PC-9 (cell line): Measurements from ENCODE around the gene HCFC2. TPM values are rescaled to one million over a fixed set of nuclear protein-coding genes. Genes with fewer than 3 reads are reported as not detected.

Experiments
- BruUV-seq: library from RNA; stranded (reverse); fragments of 400-500 nt; replicated peaks from 2 replicates; lab custom pipeline; 2021; lab: Mats Ljungman, UMichigan
- CTCF ChIA-PET: fragments of 300-600 bp; sonication (Branson Sonifier 250); formaldehyde crosslinking; loops from one replicate; lab custom pipeline; 2022; ENCODE audit warnings: antibody characterized with exemption; lab: Charles Lee
- POLR2A ChIA-PET: fragments of 300-600 bp; sonication (Branson Sonifier 250); formaldehyde crosslinking; loops from one replicate; lab custom pipeline; 2022; ENCODE audit warnings: antibody characterized with exemption; ENCODE audit not compliant: unreplicated experiment; lab: Charles Lee
- DNase-seq, 2 experiments: peaks; one replicate each; pipeline versions ENCODE4 v3.0.0 to v3.0.0-alpha.2; 2015 to 2022; ENCODE audit warnings: mixed read lengths in 1 of 2
- H2AFZ ChIP-seq: fragments of 200-600 bp; sonication (generic); 2 replicates; pipeline ENCODE4 v1.8.1; 2017; ENCODE audit warnings: antibody characterized with exemption
- H3F3A ChIP-seq: fragments of 200-600 bp; sonication (generic); 2 replicates; pipeline ENCODE4 v1.8.1; 2017; ENCODE audit warnings: antibody characterized with exemption, mild to moderate bottlenecking, low read depth; ENCODE audit not compliant: insufficient read depth
- H3K27ac ChIP-seq: fragments of 200-600 bp; sonication (generic); 2 replicates; pipeline ENCODE4 v1.6.1; 2016; ENCODE audit warnings: mixed run types
- H3K27me3 ChIP-seq: fragments of 200-600 bp; sonication (generic); 2 replicates; pipeline ENCODE4 v1.6.1; 2016; ENCODE audit warnings: low read depth, mixed run types; ENCODE audit not compliant: insufficient read depth
- H3K36me3 ChIP-seq: fragments of 200-600 bp; sonication (generic); 2 replicates; pipeline ENCODE4 v1.6.1; 2016; ENCODE audit warnings: low read depth, mixed run types
- H3K4me1 ChIP-seq: fragments of 200-600 bp; sonication (generic); replicated peaks from 2 replicates; pipeline ENCODE4 v1.6.1; 2016; ENCODE audit warnings: mixed run types; ENCODE audit not compliant: insufficient read depth
- H3K4me2 ChIP-seq: fragments of 200-600 bp; sonication (generic); 2 replicates; pipeline ENCODE4 v1.6.1; 2017; ENCODE audit warnings: mixed run types
- H3K4me3 ChIP-seq: fragments of 200-600 bp; sonication (generic); 2 replicates; pipeline ENCODE4 v1.6.1; 2016; ENCODE audit warnings: mixed run types
- H3K79me2 ChIP-seq: fragments of 200-600 bp; sonication (generic); 2 replicates; pipeline ENCODE4 v1.6.1; 2017; ENCODE audit warnings: low read depth, mixed run types
- H3K9me2 ChIP-seq: fragments of 200-600 bp; sonication (generic); 2 replicates; pipeline ENCODE4 v1.8.1; 2017; ENCODE audit warnings: mild to moderate bottlenecking; ENCODE audit not compliant: insufficient read depth
- H3K9me3 ChIP-seq: fragments of 200-600 bp; sonication (generic); 2 replicates; pipeline ENCODE4 v1.8.1; 2016; ENCODE audit warnings: low read depth; ENCODE audit not compliant: insufficient read depth
- H4K20me1 ChIP-seq: fragments of 200-600 bp; sonication (generic); 2 replicates; pipeline ENCODE4 v1.8.1; 2017; ENCODE audit not compliant: insufficient read depth
- EZH2 ChIP-seq: fragments of 200-600 bp; sonication (generic); IDR thresholded peaks from 2 replicates; pipeline ENCODE4 v1.8.0; 2017; ENCODE audit warnings: antibody characterized with exemption, low read depth
- intact Hi-C: fragments of 100-400 bp; cut with micrococcal nuclease; formaldehyde crosslinking; loops from one replicate; pipeline ENCODE4 v1.10.0; 2022; ENCODE audit not compliant: unreplicated experiment
- total RNA-seq: library from RNA; stranded (reverse); gene quantifications from 2 replicates; pipeline ENCODE4 v1.2.3, GENCODE V29; 2021
- TF ChIP-seq, protein P1 (sequence below): fragments of 200-600 bp; sonication (generic); conservative IDR thresholded peaks from 2 replicates; pipeline ENCODE4 v1.6.1; 2017; ENCODE audit warnings: mixed run types, antibody characterized with exemption, mild to moderate bottlenecking, moderate library complexity

Gene HCFC2
- total RNA-seq, 1 experiment from 2014 or later, result 2.4 TPM

- Histone ChIP-seq H3K27me3 (no peaks in the 10 kb centered on the region), H3K4me3 (no peak overlapping the region), H3K4me1 (peaks cover 7% of the 10 kb centered on the region; the same call in 1 of the 2 replicates), H4K20me1 (no peaks in the 10 kb centered on the region), H3K9me2 (no peaks in the 10 kb centered on the region), H3F3A (no peaks in the 10 kb centered on the region), H3K4me2 (no peak overlapping the region), H3K9me3 (peaks cover 7% of the 10 kb centered on the region), H3K79me2 (no peaks in the 10 kb centered on the region), H2AFZ (no peak overlapping the region), H3K27ac (no peak overlapping the region), H3K36me3 (no peaks in the 10 kb centered on the region)
- ChIA-PET POLR2A (no interaction called here), CTCF (no interaction called here)
- DNase-seq, result no peak
- no TSS peak for BruUV-seq
- intact Hi-C loops, result no loop called here
- TF ChIP-seq EZH2, result no peak
- TF ChIP-seq, protein P1, sequence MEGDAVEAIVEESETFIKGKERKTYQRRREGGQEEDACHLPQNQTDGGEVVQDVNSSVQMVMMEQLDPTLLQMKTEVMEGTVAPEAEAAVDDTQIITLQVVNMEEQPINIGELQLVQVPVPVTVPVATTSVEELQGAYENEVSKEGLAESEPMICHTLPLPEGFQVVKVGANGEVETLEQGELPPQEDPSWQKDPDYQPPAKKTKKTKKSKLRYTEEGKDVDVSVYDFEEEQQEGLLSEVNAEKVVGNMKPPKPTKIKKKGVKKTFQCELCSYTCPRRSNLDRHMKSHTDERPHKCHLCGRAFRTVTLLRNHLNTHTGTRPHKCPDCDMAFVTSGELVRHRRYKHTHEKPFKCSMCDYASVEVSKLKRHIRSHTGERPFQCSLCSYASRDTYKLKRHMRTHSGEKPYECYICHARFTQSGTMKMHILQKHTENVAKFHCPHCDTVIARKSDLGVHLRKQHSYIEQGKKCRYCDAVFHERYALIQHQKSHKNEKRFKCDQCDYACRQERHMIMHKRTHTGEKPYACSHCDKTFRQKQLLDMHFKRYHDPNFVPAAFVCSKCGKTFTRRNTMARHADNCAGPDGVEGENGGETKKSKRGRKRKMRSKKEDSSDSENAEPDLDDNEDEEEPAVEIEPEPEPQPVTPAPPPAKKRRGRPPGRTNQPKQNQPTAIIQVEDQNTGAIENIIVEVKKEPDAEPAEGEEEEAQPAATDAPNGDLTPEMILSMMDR, result no peak
These were observed 78.2 kb downstream of the HCFC2 start for GRCh38 chr12:104142543-104142942.

GRCh38 chr12:104143002-104143401 is 78.7 kb downstream of the HCFC2 start:
- Histone ChIP-seq H2AFZ (no peak overlapping the region), H3K9me3 (peaks cover 7% of the 10 kb centered on the region), H3K27ac (no peak overlapping the region), H3K9me2 (no peaks in the 10 kb centered on the region), H4K20me1 (no peaks in the 10 kb centered on the region), H3K79me2 (no peaks in the 10 kb centered on the region), H3K27me3 (no peaks in the 10 kb centered on the region), H3K36me3 (no peaks in the 10 kb centered on the region), H3K4me1 (peaks cover 7% of the 10 kb centered on the region; the same call in 1 of the 2 replicates), H3K4me3 (no peak overlapping the region), H3F3A (no peaks in the 10 kb centered on the region), H3K4me2 (no peak overlapping the region)
- intact Hi-C loops, result no loop called here
- ChIA-PET POLR2A (no interaction called here), CTCF (no interaction called here)
- DNase-seq, result no peak
- no peak for TF ChIP-seq EZH2
- TF ChIP-seq, protein P1, result no peak
- BruUV-seq, result no TSS peak

DNA sequence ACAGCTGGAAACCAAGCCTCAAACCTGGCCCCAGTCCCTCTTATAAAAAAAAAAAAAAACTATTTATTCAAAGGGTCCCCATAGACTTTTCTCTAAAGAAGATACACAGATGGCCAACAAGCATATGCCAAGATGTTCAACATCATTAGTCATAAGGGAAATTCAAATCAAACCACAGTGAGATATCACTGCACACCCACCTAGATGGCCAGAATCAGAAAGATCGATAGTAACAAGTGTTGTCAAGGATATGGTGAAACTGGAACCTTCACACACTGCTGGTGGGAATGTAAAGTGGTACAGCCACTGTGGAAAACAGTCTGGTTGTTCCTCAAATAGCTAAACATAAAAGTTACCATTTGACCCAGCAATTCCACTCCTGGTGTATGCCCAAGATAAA is 79.6 kb downstream of the HCFC2 start:
- no peaks in the 10 kb centered on the region for H3F3A ChIP-seq
- BruUV-seq, result no TSS peak
- no peaks in the 10 kb centered on the region for H3K36me3 ChIP-seq
- H3K27me3 ChIP-seq, result no peaks in the 10 kb centered on the region
- intact Hi-C loops, result no loop called here
- no peaks in the 10 kb centered on the region for H3K79me2 ChIP-seq
- peaks cover 1% of the 10 kb centered on the region; the same call in 1 of the 2 replicates for H3K4me1 ChIP-seq
- ChIA-PET CTCF (no interaction called here), POLR2A (interaction anchor here (0.5 kb wide), 1 partner anchor 12 kb away, joined by 3 read pairs; no protein-coding TSS in a partner anchor)
- no peak overlapping the region for H3K27ac ChIP-seq
- no peaks in the 10 kb centered on the region for H3K9me2 ChIP-seq
- no peak overlapping the region for H2AFZ ChIP-seq
- no peaks in the 10 kb centered on the region for H4K20me1 ChIP-seq
- H3K9me3 ChIP-seq, result peaks cover 7% of the 10 kb centered on the region
- no peak for DNase-seq
- TF ChIP-seq EZH2, result no peak
- TF ChIP-seq, protein P1, result no peak
- no peak overlapping the region for H3K4me3 ChIP-seq
- no peak overlapping the region for H3K4me2 ChIP-seq
